HG03442 (cell line): ENCODE measurements around the gene EPO.
"Not testable (repeated sequence)": the region's sequence is repeated elsewhere in the genome, so short reads cannot be mapped to it uniquely, and the experiment has no call there.

Experiments
- ATAC-seq: cut with Tn5 transposase; IDR thresholded peaks from one replicate; pipeline ENCODE4 v1.9.1; 2021; ENCODE audit warnings: mild to moderate bottlenecking, moderate library complexity; ENCODE audit not compliant: unreplicated experiment

The EPO gene

DNA sequence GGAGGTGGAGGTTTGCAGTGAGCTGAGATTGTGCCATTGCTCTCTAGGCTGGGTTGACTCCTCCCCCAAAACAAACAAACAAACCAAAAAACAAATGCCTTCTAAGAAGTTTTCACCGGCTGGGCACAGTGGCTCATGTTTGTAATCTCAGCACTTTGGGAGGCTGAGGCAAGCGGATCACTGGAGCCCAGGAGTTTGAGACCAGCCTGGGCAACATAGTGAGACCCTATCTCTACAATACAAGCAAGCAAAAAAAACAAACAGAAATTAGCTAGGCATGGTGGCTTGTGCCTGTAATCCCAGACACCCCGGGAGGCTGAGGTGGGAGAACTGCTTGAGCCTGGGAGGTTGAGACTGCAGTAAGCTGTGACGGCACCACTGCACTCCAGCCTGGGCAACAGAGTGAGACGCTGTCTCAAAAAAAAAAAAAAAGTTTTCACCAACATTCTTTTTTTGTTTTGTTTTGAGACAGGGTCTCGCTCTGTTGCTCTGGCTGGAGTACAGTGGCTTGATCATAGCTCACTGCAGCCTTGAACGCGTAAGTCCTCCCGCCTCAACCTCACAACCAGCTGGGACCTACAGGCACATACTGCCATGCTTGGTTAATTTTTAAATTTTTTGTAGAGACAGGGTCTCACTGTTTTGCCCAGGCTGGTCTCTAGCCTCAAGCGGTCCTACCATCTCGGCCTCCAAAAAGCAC lies 11.8 kb downstream of the EPO start:
- ATAC-seq = no peak

- ATAC-seq = no peak
Measured at GRCh38 chr7:100735730-100736129, 15.5 kb downstream of the EPO start.

- no peak for ATAC-seq
Measured at GRCh38 chr7:100736671-100737070, 16.4 kb downstream of the EPO start.

GRCh38 chr7:100739934-100740333 lies 19.7 kb downstream of the EPO start:
- ATAC-seq = no peak

- no peak for ATAC-seq
Measured at GRCh38 chr7:100744605-100745004, 24.3 kb downstream of the EPO start.

GRCh38 chr7:100745184-100745583 lies 24.9 kb downstream of the EPO start:
- ATAC-seq = no peak

- ATAC-seq = no peak
Measured at GRCh38 chr7:100752994-100753393, 32.7 kb downstream of the EPO start.

- no peak for ATAC-seq
Measured at GRCh38 chr7:100753750-100754149, 33.5 kb downstream of the EPO start.

DNA sequence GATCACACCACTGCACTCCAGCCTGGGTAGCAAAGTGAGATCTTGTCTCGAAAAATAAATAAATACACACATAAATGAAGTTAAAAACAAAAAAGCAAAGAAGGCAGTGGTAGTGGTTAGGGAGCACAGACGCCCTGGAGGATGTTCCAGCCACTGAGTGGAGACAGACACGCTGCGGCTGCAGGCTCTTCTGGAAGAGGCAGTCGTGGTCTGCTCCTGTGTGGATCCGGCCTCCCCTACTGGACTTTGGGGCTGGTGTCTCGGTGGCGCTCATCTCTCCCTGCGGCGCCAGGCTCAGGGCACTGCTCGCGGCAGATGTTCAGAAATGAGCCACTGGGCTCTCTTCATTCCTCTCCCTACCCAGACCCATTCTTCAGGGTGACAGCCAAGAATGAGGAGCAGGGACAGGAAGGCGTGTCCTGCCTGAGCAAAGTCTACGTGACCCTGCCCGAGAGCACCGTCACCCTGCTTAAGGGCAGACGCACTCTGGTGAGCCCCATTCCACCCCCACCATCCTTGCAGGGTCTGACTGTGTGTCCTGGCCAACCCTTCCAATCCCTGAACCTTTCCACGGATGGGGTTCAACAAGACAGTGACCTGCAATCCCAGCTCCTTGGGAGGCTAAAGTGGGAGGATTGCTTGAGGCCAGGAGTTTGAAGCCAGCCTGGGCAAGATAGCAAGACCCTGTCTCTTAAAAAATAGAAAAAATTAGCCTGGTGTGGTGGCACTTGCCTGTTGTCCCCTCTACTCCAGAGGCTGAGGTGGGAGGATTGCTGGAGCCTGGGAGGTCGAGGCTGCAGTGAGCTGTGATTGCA lies 39.3 kb downstream of the EPO start:
- ATAC-seq = no peak

- ATAC-seq = not testable (repeated sequence)
Measured at GRCh38 chr7:100762841-100763240, 42.6 kb downstream of the EPO start.

- ATAC-seq = no peak
Measured at GRCh38 chr7:100763556-100764140, 43.4 kb downstream of the EPO start.

- no peak for ATAC-seq
Measured at GRCh38 chr7:100764841-100765240, 44.6 kb downstream of the EPO start.

DNA sequence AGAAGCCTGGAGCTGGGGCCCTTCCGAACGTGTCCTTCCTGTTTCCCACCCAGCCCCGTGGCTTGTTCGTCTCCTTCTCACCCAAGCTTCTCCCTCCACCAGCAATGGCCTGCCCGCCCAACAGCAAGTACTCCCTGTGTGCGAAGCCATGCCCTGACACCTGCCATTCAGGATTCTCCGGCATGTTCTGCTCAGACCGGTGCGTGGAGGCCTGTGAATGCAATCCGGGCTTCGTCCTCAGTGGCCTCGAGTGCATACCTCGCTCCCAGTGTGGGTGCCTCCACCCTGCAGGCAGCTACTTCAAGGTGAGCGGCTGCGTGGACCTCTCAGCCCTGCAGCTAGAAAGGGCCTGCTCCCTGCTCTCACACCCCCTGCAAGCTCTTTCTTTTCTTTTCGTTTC lies 45.0 kb downstream of the EPO start:
- no peak for ATAC-seq

DNA sequence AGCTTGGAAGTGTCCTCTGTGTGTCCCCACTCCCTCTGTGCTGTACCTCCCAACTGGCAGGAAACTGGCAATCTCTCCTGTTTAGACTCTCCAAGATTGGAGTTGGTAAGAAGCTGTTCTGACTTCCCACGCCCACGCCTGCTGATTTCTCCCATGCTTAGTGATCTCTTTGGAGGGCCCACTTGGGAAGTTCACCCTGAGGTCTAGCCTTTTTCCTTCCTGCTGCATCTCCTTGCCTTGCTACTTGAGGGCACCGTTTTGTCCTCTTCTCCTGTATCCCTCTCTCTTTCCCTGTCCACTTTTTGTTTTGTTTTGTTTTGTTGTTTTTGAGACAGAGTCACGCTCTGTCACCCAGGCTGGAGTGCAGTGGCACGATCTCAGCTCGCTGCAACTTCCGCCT lies 48.5 kb downstream of the EPO start:
- no peak for ATAC-seq
